Measurements from ENCODE around the gene ASRGL1. TPM values are rescaled to one million over a fixed set of nuclear protein-coding genes. Genes with fewer than 3 reads are reported as not detected.

Gene ASRGL1
- total RNA-seq, 3 donors from 2014 or later (not counting 1 experiment from before 2014, with no cell fraction given) = 1.9 to 9.7 (median 3.4) TPM

DNA sequence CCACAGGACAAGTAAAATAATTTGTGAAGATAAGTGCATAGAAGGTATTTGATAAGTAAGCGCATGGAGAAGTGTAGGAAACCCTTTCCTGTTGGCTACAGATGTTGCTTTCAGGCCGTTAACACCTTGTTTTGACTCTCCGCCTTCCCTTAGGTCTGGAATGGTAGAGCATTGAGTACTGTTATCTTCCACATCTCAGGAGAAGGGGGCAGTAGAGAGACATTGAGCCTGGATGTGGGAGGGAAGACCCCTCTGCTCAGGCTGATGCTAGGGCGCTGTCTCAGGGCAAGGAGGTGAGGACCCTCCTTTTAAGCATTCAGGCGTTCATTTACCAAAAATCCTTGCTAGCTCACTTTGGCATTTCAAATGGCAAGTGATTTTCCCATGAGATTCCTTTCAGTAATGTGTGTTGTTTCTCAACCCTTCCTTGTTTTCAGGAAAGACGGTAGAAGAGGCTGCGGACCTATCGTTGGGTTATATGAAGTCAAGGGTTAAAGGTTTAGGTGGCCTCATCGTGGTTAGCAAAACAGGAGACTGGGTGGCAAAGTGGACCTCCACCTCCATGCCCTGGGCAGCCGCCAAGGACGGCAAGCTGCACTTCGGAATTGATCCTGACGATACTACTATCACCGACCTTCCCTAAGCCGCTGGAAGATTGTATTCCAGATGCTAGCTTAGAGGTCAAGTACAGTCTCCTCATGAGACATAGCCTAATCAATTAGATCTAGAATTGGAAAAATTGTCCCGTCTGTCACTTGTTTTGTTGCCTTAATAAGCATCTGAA, 54.6 kb downstream of the ASRGL1 start:
- no peaks in the 10 kb centered on the region for H3K36me3 Mint-ChIP-seq
- intact Hi-C loops (cut with micrococcal nuclease) = loop anchor here (10.0 kb wide), 1 partner anchor 473 kb away; no protein-coding TSS in a partner anchor

DNA sequence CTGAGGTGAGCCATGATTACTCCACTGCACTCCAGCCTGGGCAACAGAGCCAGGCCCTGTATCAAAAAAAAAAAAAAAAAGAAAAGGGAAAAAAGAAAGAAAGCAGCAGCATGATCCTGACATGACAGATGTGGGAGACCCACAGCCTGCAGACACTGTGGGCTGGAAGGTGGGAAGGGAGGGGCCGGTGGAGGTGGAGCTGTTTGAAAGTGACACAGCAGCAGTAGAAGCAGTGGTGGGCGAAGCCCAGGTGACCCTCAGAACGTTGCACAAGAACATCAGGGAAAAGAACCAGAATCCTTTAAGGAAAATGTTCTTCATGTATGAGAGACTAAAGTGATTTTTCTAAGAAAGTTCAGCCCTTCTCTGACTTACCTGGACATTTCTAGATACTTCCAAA, 55.3 kb downstream of the ASRGL1 start:
- H3K27me3 Mint-ChIP-seq (ENCODE audit: low read depth in 2 of 2) = no peaks in the 10 kb centered on the region
- H3K9me3 Mint-ChIP-seq = no peaks in the 10 kb centered on the region
- no peaks in the 10 kb centered on the region for H3K36me3 ChIP-seq (ENCODE audit: control insufficient read depth, insufficient read depth, low read length)
- intact Hi-C loops (cut with micrococcal nuclease) = loop anchor here (10.0 kb wide), 1 partner anchor 472 kb away; no protein-coding TSS in a partner anchor
- DNase-seq (no peak), ATAC-seq (no peak)
- peaks cover 8 to 10% of the 10 kb centered on the region in 2 donors for H3K4me1 Mint-ChIP-seq
- H3K36me3 Mint-ChIP-seq = no peaks in the 10 kb centered on the region
- H3K27ac Mint-ChIP-seq = no peak overlapping the region
- H3K4me3 Mint-ChIP-seq = no peak overlapping the region
- H3K4me3 ChIP-seq (ENCODE audit: low read length) = no peak overlapping the region
- no peaks in the 10 kb centered on the region for H3K27me3 ChIP-seq (ENCODE audit: control insufficient read depth, insufficient read depth, low read length)
- WGBS (ENCODE audit: insufficient coverage) = 72% methylated on average over 3 of the region's 3 CpGs
- H3K4me1 ChIP-seq (ENCODE audit: control insufficient read depth, insufficient read depth, low read length) = no peaks in the 10 kb centered on the region
- no peak overlapping the region for H3K27ac ChIP-seq (ENCODE audit: low read length)
- H3K9me3 ChIP-seq (ENCODE audit: control insufficient read depth, insufficient read depth, low read length) = no peaks in the 10 kb centered on the region
- TF ChIP-seq CTCF (IDR thresholded peaks at IDR 0.05) = no peak

More for the DNA sequence above, 54.6 kb downstream of the ASRGL1 start:
- no peak overlapping the region for H3K4me3 Mint-ChIP-seq
- Histone ChIP-seq H3K4me3 (ENCODE audit: low read length) (no peak overlapping the region), H3K27me3 (ENCODE audit: control insufficient read depth, insufficient read depth, low read length) (no peaks in the 10 kb centered on the region), H3K4me1 (ENCODE audit: control insufficient read depth, insufficient read depth, low read length) (no peaks in the 10 kb centered on the region), H3K27ac (ENCODE audit: low read length) (no peak overlapping the region), H3K9me3 (ENCODE audit: control insufficient read depth, insufficient read depth, low read length) (no peaks in the 10 kb centered on the region), H3K36me3 (ENCODE audit: control insufficient read depth, insufficient read depth, low read length) (no peaks in the 10 kb centered on the region)
- H3K9me3 Mint-ChIP-seq = no peaks in the 10 kb centered on the region
- no peak overlapping the region for H3K27ac Mint-ChIP-seq
- no peak for ATAC-seq
- no peak for TF ChIP-seq CTCF (IDR thresholded peaks at IDR 0.05)
- H3K4me1 Mint-ChIP-seq = peaks cover 10 to 12% of the 10 kb centered on the region in 2 donors
- H3K27me3 Mint-ChIP-seq (ENCODE audit: low read depth in 2 of 2) = no peaks in the 10 kb centered on the region
- 94% methylated on average over 16 of the region's 16 CpGs for WGBS (ENCODE audit: insufficient coverage)
- DNase-seq = no peak

DNA sequence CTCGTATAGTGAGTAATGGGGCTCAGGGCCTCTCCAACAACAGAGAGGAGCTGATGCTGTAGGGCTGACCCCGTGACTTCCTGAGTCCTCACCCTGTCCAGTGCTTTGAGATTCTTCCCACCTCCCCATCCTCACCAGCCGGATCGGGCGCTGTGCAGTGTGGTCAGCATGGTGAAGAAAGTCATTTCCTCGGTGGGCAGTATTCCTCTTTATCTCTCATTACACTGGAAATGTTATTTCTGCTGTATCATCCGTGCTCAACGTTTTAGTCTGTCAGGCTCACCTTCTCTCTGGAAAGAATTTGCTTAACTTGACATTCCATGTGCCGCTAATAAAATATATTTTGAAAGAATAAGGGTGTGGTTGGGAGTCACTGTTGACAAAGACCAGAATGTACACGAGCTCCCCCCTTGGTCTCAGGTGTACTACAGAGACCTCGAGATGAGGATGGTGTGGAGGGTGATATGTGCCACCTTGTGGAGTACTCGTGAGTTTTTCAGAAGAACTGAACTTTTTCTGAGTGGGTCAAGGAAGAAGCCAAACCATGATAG, 55.9 kb downstream of the ASRGL1 start:
- intact Hi-C loops (cut with micrococcal nuclease) = loop anchor here (10.0 kb wide), 1 partner anchor 472 kb away; no protein-coding TSS in a partner anchor
- Mint-ChIP-seq H3K9me3 (no peaks in the 10 kb centered on the region), H3K4me3 (no peak overlapping the region), H3K36me3 (no peaks in the 10 kb centered on the region), H3K27ac (no peak overlapping the region), H3K4me1 (peaks cover 5 to 6% of the 10 kb centered on the region in 2 donors), H3K27me3 (ENCODE audit: low read depth in 2 of 2) (no peaks in the 10 kb centered on the region)
- DNase-seq = peak in 1 of 2 donors; percentile 59
- no peaks in the 10 kb centered on the region for H3K36me3 ChIP-seq (ENCODE audit: control insufficient read depth, insufficient read depth, low read length)
- 15% methylated on average over 10 of the region's 12 CpGs for WGBS (ENCODE audit: insufficient coverage)
- ATAC-seq = peak in 1 of 3 donors; percentile 43
- H3K9me3 ChIP-seq (ENCODE audit: control insufficient read depth, insufficient read depth, low read length) = no peaks in the 10 kb centered on the region
- no peak for TF ChIP-seq CTCF (IDR thresholded peaks at IDR 0.05)
- H3K27me3 ChIP-seq (ENCODE audit: control insufficient read depth, insufficient read depth, low read length) = no peaks in the 10 kb centered on the region
- H3K4me3 ChIP-seq (ENCODE audit: low read length) = no peak overlapping the region
- no peak overlapping the region for H3K27ac ChIP-seq (ENCODE audit: low read length)
- H3K4me1 ChIP-seq (ENCODE audit: control insufficient read depth, insufficient read depth, low read length) = peaks cover under 1% of the 10 kb centered on the region
